Right lobe of liver (tissue), 4 donors: Measurements from ENCODE around the gene TMC6.

ENCODE experiments used
- CTCF ChIP-seq, 4 donors: fragments of 200-600 bp in 3 of 4; fragments of 450-650 bp in 1 of 4; IDR thresholded peaks; one replicate each; pipeline versions ENCODE4 v1.5.1 to v1.8.0; 2016 to 2022; ENCODE audit warnings: antibody characterized with exemption in 4 of 4, mild to moderate bottlenecking in 2 of 4
- POLR2A ChIP-seq: fragments of 450-650 bp; IDR thresholded peaks from one replicate; pipeline ENCODE4 v1.6.1; 2017; ENCODE audit warnings: antibody characterized with exemption, mild to moderate bottlenecking
- donor health status: DM: no; HTN: no; CAD: no.
- donor health status: DM: no; HTN: no; CAD: no.
- donor health status: DM: no; HTN: yes; CAD: no.

GRCh38 chr17:78088529-78088928 lies 40.0 kb downstream of the TMC6 start:
- TF ChIP-seq CTCF (IDR thresholded peaks at IDR 0.05) (no peak), POLR2A (no peak)
